ENCODE results near the gene ZNF195. TPM values are rescaled to one million over a fixed set of nuclear protein-coding genes. Genes with fewer than 3 reads are reported as not detected.

The ZNF195 gene
- total RNA-seq, 4 donors from 2014 or later, result 9.4 to 24.0 (median 15.6) TPM

DNA sequence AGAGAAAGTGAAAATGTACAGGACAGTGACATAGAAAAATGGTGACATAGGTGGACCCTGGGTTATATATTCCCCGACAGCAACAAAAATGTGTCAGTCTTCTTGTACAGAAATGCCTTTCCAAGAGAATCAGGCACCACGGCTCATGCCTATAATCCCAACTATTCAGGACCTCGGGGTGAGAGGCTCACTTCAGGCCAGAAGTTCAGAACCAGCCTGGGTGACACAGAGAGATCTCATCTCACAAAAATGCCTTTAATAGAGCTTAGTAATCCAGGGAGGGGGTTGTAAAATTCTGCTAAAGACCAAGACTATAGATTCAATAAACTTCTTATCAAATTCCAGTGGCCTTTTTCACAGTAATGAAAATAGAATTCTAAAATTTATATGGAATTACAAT lies 10.7 kb downstream of the ZNF195 start:
- Histone ChIP-seq H3K27me3 (no peaks in the 10 kb centered on the region), H3K27ac (no peak overlapping the region), H3K9me3 (peaks cover 0 to 4% of the 10 kb centered on the region in 2 donors), H3K4me1 (no peaks in the 10 kb centered on the region), H3K36me3 (no peaks in the 10 kb centered on the region), H3K4me3 (no peak overlapping the region)
- TF ChIP-seq POLR2A (IDR thresholded peaks at IDR 0.05), result no peak
- TF ChIP-seq, protein P1, sequence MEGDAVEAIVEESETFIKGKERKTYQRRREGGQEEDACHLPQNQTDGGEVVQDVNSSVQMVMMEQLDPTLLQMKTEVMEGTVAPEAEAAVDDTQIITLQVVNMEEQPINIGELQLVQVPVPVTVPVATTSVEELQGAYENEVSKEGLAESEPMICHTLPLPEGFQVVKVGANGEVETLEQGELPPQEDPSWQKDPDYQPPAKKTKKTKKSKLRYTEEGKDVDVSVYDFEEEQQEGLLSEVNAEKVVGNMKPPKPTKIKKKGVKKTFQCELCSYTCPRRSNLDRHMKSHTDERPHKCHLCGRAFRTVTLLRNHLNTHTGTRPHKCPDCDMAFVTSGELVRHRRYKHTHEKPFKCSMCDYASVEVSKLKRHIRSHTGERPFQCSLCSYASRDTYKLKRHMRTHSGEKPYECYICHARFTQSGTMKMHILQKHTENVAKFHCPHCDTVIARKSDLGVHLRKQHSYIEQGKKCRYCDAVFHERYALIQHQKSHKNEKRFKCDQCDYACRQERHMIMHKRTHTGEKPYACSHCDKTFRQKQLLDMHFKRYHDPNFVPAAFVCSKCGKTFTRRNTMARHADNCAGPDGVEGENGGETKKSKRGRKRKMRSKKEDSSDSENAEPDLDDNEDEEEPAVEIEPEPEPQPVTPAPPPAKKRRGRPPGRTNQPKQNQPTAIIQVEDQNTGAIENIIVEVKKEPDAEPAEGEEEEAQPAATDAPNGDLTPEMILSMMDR (IDR thresholded peaks at IDR 0.05), result no peak
- intact Hi-C loops (cut with DNase I; ENCODE audit: low total_unique reads), result no loop called here
- DNase-seq, result no peak

DNA sequence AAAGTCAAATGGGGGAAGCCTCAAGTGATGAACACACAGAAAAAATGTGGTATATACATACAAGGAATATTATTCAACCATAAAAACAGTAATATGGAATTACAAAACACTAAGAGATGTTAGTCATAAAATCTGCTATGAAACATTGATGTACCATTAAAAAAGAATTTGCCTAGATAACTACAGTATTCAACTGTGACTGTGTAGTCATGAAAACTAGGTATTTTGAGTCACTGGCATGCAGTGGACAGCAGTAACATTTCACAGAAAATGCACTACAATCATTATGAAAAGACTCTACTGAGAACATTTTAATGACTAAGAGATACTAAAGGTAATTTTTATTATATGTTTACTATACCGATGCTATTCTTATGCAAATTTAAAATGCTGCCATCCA lies 11.7 kb downstream of the ZNF195 start:
- no peak overlapping the region for H3K4me3 ChIP-seq
- TF ChIP-seq, protein P1 (IDR thresholded peaks at IDR 0.05), result no peak
- TF ChIP-seq POLR2A (IDR thresholded peaks at IDR 0.05), result no peak
- intact Hi-C loops (cut with DNase I; ENCODE audit: low total_unique reads), result no loop called here

DNA sequence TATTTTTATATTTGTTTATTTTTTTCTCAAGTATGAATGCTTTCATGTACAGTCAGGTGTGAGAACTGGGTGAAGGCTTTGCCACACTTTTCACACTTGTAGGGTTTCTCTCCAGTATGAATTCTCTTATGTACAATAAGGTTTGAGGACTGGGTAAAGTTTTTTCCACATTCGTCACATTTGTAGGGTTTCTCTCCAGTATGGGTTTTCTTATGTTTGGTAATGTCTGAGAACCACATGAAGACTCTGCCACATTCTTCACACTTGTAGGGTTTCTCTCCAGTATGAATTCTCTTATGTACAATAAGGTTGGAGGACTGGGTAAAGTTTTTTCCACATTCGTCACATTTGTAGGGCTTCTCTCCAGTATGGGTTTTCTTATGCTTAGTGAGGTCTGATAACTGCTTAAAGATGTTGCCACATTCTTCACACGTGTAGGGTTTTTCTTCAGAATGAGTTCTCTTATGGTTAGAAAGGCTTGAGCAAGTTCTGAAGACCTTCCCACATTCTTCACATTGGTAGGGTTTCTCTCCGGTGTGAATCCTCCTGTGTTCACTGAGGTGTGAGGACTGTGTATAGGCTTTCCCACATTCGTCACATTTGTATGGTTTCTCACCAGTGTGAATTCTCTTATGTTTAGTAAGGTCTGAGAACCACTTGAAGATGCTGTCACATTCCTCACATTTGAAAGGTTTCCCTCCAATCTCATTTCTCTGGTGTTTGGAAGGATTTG lies 19.7 kb downstream of the ZNF195 start:
- Histone ChIP-seq H3K36me3 (no peaks in the 10 kb centered on the region), H3K27ac (no peak overlapping the region), H3K9me3 (peaks cover 0 to 32% of the 10 kb centered on the region in 2 donors), H3K4me3 (no peak overlapping the region), H3K4me1 (no peaks in the 10 kb centered on the region), H3K27me3 (no peaks in the 10 kb centered on the region)
- intact Hi-C loops (cut with DNase I; ENCODE audit: low total_unique reads), result no loop called here
- TF ChIP-seq, protein P1 (IDR thresholded peaks at IDR 0.05), result no peak
- TF ChIP-seq POLR2A (IDR thresholded peaks at IDR 0.05), result no peak
- DNase-seq, result no peak

More for the DNA sequence above, 11.7 kb downstream of the ZNF195 start:
- Histone ChIP-seq H3K4me1 (no peaks in the 10 kb centered on the region), H3K36me3 (no peaks in the 10 kb centered on the region), H3K27me3 (no peaks in the 10 kb centered on the region), H3K27ac (no peak overlapping the region), H3K9me3 (peaks cover 0 to 6% of the 10 kb centered on the region in 2 donors)
- no peak for DNase-seq

DNA sequence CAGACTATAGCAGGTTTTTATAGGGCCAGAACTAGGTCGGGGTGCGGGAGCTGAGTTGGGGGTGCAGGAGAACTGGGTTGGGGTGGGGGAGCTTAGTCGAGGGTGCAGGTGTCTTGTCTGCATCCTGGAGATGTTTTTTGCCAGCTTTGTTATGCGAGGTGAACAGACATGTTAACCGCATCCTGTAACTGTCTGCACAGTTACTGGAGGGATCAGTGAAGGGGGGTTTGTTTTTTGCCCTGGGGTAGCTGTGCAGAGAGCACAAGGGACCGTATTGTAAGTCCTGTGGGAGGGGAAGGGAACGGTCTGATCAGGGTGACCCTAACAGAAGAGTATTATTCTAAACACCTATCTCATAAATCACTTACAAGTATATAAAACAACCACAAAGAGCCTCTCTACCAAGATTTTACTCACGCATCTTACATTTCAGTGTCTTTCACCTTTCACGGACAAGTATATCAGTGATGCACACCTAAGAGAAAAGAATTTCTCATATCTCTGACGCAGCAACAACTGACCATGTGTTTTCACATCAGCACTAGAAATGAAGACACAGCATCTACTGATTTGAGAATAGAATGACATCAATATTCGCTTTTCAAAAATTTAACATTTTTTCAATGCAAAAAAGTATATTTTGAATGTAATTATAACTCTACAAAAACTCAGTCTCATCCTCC lies 20.8 kb downstream of the ZNF195 start:
- H3K9me3 ChIP-seq, result peaks cover 0 to 27% of the 10 kb centered on the region in 2 donors
- intact Hi-C loops (cut with DNase I; ENCODE audit: low total_unique reads), result no loop called here
- no peak for DNase-seq
- no peaks in the 10 kb centered on the region for H3K4me1 ChIP-seq
- H3K27ac ChIP-seq, result no peak overlapping the region
- no peaks in the 10 kb centered on the region for H3K27me3 ChIP-seq
- TF ChIP-seq, protein P1 (IDR thresholded peaks at IDR 0.05), result no peak
- TF ChIP-seq POLR2A (IDR thresholded peaks at IDR 0.05), result no peak
- no peak overlapping the region for H3K4me3 ChIP-seq
- H3K36me3 ChIP-seq, result no peaks in the 10 kb centered on the region

DNA sequence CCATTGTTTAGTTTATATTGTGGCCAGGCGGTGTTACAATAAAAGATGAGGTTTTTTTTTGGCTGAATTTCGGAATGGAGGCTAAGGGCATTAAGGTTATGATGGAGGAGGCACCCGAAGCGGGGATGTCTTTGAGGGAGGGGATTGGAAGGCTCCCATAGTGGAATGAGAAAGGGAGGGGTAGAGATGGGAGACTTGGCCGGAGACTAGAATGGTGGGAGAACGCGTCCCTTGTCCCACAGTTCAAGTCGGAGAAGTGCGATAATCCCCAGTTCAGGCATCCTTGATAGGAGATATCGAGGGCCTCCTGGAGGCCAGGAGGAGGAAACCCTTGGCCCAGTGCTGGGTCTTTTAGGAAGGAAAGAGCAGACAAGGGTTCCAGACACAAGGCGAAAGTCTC lies 21.6 kb downstream of the ZNF195 start:
- intact Hi-C loops (cut with DNase I; ENCODE audit: low total_unique reads), result no loop called here
- no peak for DNase-seq

More for the DNA sequence above, 21.6 kb downstream of the ZNF195 start:
- Histone ChIP-seq H3K27ac (no peak overlapping the region), H3K27me3 (no peaks in the 10 kb centered on the region), H3K4me1 (no peaks in the 10 kb centered on the region), H3K4me3 (no peak overlapping the region), H3K9me3 (peaks cover 0 to 25% of the 10 kb centered on the region in 2 donors), H3K36me3 (no peaks in the 10 kb centered on the region)
- TF ChIP-seq, protein P1 (IDR thresholded peaks at IDR 0.05), result no peak
- no peak for TF ChIP-seq POLR2A (IDR thresholded peaks at IDR 0.05)
